MM.1S (cell line): ENCODE measurements around the gene RAB24.
"Not testable (repeated sequence)": the region's sequence is repeated elsewhere in the genome, so short reads cannot be mapped to it uniquely, and the experiment has no call there.

Source experiments
- DNase-seq: peaks from one replicate; pipeline ENCODE4 v3.0.0-alpha.2; 2015
- H2AFZ ChIP-seq: fragments of 300-600 bp; sonication (generic); 2 replicates; pipeline ENCODE4 v1.6.0; 2016; ENCODE audit warnings: antibody characterized with exemption, low read length
- H3F3A ChIP-seq: fragments of 300-600 bp; sonication (generic); 2 replicates; pipeline ENCODE4 v1.6.1; 2016; ENCODE audit warnings: mild to moderate bottlenecking, antibody characterized with exemption, low read length, moderate library complexity, mixed read lengths; ENCODE audit not compliant: insufficient read depth
- H3K27ac ChIP-seq: fragments of 300-600 bp; sonication (generic); 2 replicates; pipeline ENCODE4 v1.5.1; 2016; ENCODE audit warnings: mild to moderate bottlenecking, low read length
- H3K27me3 ChIP-seq: fragments of 300-600 bp; sonication (generic); replicated peaks from 2 replicates; pipeline ENCODE4 v1.6.0; 2016; ENCODE audit warnings: low read length; ENCODE audit not compliant: insufficient read depth
- H3K36me3 ChIP-seq: fragments of 300-600 bp; sonication (generic); replicated peaks from 2 replicates; pipeline ENCODE4 v1.6.1; 2016; ENCODE audit warnings: mild to moderate bottlenecking, low read length, mixed read lengths; ENCODE audit not compliant: insufficient read depth
- H3K4me1 ChIP-seq: fragments of 300-600 bp; sonication (generic); 2 replicates; pipeline ENCODE4 v1.6.1; 2016; ENCODE audit warnings: low read length, mixed read lengths
- H3K4me2 ChIP-seq: fragments of 300-600 bp; sonication (generic); 2 replicates; pipeline ENCODE4 v1.6.0; 2016; ENCODE audit warnings: low read depth, low read length
- H3K4me3 ChIP-seq: fragments of 300-600 bp; sonication (generic); 2 replicates; pipeline ENCODE4 v1.5.1; 2016; ENCODE audit warnings: low read length, mixed read lengths
- H3K79me2 ChIP-seq: fragments of 300-600 bp; sonication (generic); 2 replicates; pipeline ENCODE4 v1.6.1; 2016; ENCODE audit warnings: mixed run types, low read length, mixed read lengths
- H3K9ac ChIP-seq: fragments of 300-600 bp; sonication (generic); 2 replicates; pipeline ENCODE4 v1.6.1; 2016; ENCODE audit warnings: low read length, mixed read lengths
- H3K9me2 ChIP-seq: fragments of 300-600 bp; sonication (generic); replicated peaks from 2 replicates; pipeline ENCODE4 v1.6.1; 2016; ENCODE audit warnings: mild to moderate bottlenecking, low read length, mixed read lengths; ENCODE audit not compliant: insufficient read depth
- H3K9me3 ChIP-seq: fragments of 300-600 bp; sonication (generic); replicated peaks from 2 replicates; pipeline ENCODE4 v1.6.1; 2016; ENCODE audit warnings: mild to moderate bottlenecking, low read length, mixed read lengths; ENCODE audit not compliant: insufficient read depth
- H4K20me1 ChIP-seq: fragments of 300-600 bp; sonication (generic); 2 replicates; pipeline ENCODE4 v1.6.1; 2016; ENCODE audit warnings: mild to moderate bottlenecking, low read length, moderate library complexity, mixed read lengths; ENCODE audit not compliant: insufficient read depth
- EZH2 ChIP-seq: fragments of 300-600 bp; sonication (generic); optimal IDR thresholded peaks from 2 replicates; pipeline ENCODE3; 2017; ENCODE audit warnings: low read depth, mild to moderate bottlenecking, antibody characterized with exemption, low read length, mixed read lengths
- EZH2phosphoT487 ChIP-seq: fragments of 300-600 bp; sonication (generic); IDR thresholded peaks from 2 replicates; pipeline ENCODE4 v1.6.1; 2018; ENCODE audit warnings: antibody characterized with exemption, low read length
- TF ChIP-seq, protein P1 (sequence below): fragments of 300-600 bp; sonication (generic); IDR thresholded peaks from 2 replicates; pipeline ENCODE4 v1.5.1; 2016; ENCODE audit warnings: antibody characterized with exemption, low read length, mixed read lengths

Gene RAB24

DNA sequence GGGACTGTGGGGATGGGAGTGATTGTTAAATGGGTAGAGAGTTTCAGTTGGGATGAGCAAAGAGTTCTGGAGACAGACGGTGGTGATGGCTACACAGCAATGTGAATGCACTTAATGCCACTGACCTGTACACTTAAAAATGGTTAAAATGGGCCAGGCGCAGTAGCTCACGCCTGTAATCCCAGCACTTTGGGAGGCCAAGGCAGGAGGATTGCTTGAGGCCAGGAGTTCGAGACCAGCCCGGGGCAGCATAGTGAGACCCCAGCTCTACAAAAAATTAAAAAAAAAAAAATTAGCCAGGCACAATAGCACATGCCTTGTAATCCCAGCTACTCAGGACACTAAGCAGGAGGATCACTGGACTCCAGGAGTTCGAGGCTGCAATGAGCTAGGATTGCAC lies 40.3 kb upstream of the RAB24 start:
- TF ChIP-seq, protein P1, sequence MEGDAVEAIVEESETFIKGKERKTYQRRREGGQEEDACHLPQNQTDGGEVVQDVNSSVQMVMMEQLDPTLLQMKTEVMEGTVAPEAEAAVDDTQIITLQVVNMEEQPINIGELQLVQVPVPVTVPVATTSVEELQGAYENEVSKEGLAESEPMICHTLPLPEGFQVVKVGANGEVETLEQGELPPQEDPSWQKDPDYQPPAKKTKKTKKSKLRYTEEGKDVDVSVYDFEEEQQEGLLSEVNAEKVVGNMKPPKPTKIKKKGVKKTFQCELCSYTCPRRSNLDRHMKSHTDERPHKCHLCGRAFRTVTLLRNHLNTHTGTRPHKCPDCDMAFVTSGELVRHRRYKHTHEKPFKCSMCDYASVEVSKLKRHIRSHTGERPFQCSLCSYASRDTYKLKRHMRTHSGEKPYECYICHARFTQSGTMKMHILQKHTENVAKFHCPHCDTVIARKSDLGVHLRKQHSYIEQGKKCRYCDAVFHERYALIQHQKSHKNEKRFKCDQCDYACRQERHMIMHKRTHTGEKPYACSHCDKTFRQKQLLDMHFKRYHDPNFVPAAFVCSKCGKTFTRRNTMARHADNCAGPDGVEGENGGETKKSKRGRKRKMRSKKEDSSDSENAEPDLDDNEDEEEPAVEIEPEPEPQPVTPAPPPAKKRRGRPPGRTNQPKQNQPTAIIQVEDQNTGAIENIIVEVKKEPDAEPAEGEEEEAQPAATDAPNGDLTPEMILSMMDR: no peak
- TF ChIP-seq EZH2phosphoT487 (no peak), EZH2 (no peak)
- peaks cover 88% of the 10 kb centered on the region for H3K79me2 ChIP-seq

DNA sequence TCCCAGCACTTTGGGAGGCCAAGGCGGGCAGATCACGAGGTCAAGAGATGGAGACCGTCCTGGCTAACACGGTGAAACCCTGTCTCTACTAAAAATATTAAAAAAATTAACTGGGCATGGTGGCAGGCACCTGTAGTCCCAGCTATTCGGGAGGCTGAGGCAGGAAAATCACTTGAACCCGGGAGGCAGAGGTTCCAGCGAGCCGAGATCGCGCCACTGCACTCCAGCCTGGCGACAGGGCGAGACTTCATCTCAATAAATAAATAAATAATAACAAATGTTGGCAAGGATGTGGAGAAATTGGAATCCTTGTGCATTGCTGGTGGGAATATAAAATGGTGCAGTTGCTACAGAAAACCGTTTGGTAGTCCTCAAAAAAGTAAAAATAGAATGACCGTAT lies 39.5 kb upstream of the RAB24 start:
- not testable (repeated sequence) for H4K20me1 ChIP-seq, H3K9me2 ChIP-seq, H3K4me1 ChIP-seq, H3F3A ChIP-seq, DNase-seq, H3K9me3 ChIP-seq, H3K36me3 ChIP-seq, H3K4me2 ChIP-seq, H3K27me3 ChIP-seq, H2AFZ ChIP-seq, H3K4me3 ChIP-seq, H3K9ac ChIP-seq, H3K27ac ChIP-seq
- H3K79me2 ChIP-seq: peaks cover 88% of the 10 kb centered on the region

More for the DNA sequence above, 40.3 kb upstream of the RAB24 start:
- Histone ChIP-seq H3K9me2 (no peaks in the 10 kb centered on the region), H3K4me1 (no peaks in the 10 kb centered on the region), H3K9ac (no peak overlapping the region), H3K4me2 (no peak overlapping the region), H3K36me3 (peaks cover 3% of the 10 kb centered on the region; the same call in 1 of the 2 replicates), H3K27ac (no peak overlapping the region), H3K27me3 (no peaks in the 10 kb centered on the region), H3F3A (no peaks in the 10 kb centered on the region), H3K4me3 (no peak overlapping the region), H3K9me3 (no peaks in the 10 kb centered on the region), H4K20me1 (peaks cover 3% of the 10 kb centered on the region; the same call in 1 of the 2 replicates), H2AFZ (no peak overlapping the region)
- DNase-seq: no peak

DNA sequence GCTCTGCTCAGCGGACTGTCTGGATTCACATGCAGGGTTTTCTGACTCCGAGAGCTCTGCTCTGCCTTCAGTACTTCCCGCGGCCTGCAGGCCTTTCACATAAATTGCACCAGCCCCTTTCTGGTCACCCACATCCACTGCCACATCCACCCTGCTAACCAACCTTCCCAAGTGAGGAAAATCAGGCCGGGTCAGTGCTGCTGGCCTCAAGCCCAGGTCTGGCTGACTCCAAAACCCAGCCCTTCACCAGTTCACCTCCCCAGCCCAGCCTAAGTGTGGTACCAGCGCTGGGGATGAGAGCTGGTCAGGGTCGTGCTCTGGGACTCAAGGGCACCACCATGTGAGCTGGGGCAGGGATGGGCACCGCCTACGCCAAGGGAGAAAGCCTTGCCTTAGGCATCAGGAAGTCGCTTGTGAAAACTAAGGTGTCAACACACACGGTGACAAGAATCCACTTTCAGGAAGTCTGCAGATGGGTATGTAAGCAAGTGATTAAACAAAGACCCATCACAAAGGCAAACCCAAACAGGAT lies 35.7 kb upstream of the RAB24 start:
- no peak overlapping the region for H3K4me3 ChIP-seq
- H3K79me2 ChIP-seq: peaks cover 65% of the 10 kb centered on the region
- peaks cover 8% of the 10 kb centered on the region for H3K36me3 ChIP-seq
- H3K27me3 ChIP-seq: no peaks in the 10 kb centered on the region
- no peak overlapping the region for H3K9ac ChIP-seq
- H3K27ac ChIP-seq: no peak overlapping the region
- H3K9me2 ChIP-seq: no peaks in the 10 kb centered on the region
- TF ChIP-seq, protein P1: no peak
- no peak for TF ChIP-seq EZH2phosphoT487
- no peak for TF ChIP-seq EZH2
- H3F3A ChIP-seq: no peaks in the 10 kb centered on the region
- H2AFZ ChIP-seq: no peak overlapping the region
- no peak overlapping the region for H3K4me2 ChIP-seq
- no peaks in the 10 kb centered on the region for H3K4me1 ChIP-seq
- DNase-seq: no peak
- H4K20me1 ChIP-seq: 0 out of 2 replicates have a peak, but pooled peaks cover 3% of the 10 kb centered on the region
- no peaks in the 10 kb centered on the region for H3K9me3 ChIP-seq

DNA sequence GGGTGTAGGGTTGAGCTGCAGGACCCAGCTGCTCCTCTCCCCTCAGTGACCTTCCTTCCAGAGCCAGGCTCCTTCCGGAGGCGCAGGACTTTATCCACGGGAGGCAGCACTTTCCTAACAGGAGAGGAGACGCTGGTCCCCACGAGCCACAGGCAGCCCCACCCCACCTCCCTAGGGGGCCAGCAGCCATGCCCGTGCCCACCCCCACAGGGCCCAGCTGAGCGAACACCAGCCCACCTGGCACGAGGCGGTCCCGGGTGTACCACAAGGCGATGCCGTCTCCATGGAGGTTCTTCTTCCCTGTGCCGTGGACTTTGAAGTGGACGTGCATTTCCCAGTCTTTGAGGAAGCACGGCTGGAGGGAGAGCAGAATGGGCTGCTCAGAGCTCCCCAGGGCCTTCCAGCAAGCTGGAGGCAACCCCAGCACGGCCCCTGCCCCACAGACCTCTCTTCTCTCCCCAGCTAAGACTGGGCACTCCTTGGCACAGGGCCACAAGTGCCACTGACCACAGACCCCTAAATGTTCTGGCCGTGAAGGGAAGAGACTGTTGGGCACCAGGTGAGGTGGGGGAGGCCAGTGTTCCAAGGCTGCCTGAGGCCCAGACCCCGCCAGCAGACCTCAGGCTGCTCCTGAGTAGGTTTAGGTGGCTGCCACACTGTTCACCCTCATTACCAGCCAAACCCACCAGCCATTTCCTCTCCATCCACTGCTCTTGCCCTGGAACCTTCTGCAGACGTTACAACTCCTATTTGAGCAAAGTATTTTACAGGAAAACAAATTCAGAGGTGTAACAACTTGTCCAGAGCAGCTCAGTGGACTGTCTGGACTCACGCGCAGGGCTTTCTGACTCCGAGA lies 35.0 kb upstream of the RAB24 start:
- H3K36me3 ChIP-seq: peaks cover 12% of the 10 kb centered on the region
- H3K9ac ChIP-seq: no peak overlapping the region
- no peak overlapping the region for H3K27ac ChIP-seq
- no peak overlapping the region for H2AFZ ChIP-seq
- H3K9me3 ChIP-seq: no peaks in the 10 kb centered on the region
- H3K4me1 ChIP-seq: no peaks in the 10 kb centered on the region
- H3K4me2 ChIP-seq: no peak overlapping the region
- DNase-seq: no peak
- H3K79me2 ChIP-seq: peaks cover 59% of the 10 kb centered on the region
- TF ChIP-seq EZH2phosphoT487: no peak
- TF ChIP-seq EZH2: no peak
- TF ChIP-seq, protein P1: no peak
- H3F3A ChIP-seq: no peaks in the 10 kb centered on the region
- H3K27me3 ChIP-seq: no peaks in the 10 kb centered on the region
- no peaks in the 10 kb centered on the region for H3K9me2 ChIP-seq
- H3K4me3 ChIP-seq: no peak overlapping the region
- H4K20me1 ChIP-seq: 0 out of 2 replicates have a peak, but pooled peaks cover 3% of the 10 kb centered on the region
